HEK293 (cell line): ENCODE data around the gene TRAF4.

Experiments
- CTCF ChIA-PET: fragments of 350-600 bp; formaldehyde crosslinking; extraction: SDS; loops from one replicate; lab custom pipeline; 2021; ENCODE audit warnings: antibody characterized with exemption; lab: Yijun Ruan, JAX
- POLR2A ChIA-PET: fragments of 300-600 bp; formaldehyde crosslinking; extraction: SDS; loops from one replicate; lab custom pipeline; 2020; ENCODE audit warnings: antibody characterized with exemption, inconsistent platforms; lab: Yijun Ruan, JAX
- H3K27ac ChIP-seq: fragments of 200-500 bp; sonication (Bioruptor generic); 2 replicates; pipeline ENCODE4 v1.5.1; 2014; ENCODE audit warnings: low read depth, low read length, control low read depth, inconsistent platforms; ENCODE audit errors: extremely low read depth
- H3K36me3 ChIP-seq, 2 experiments: fragments of 200-500 bp in 1 of 2; sonication (Bioruptor generic) in 1 of 2; 1 replicate in 1 of 2; 2 replicates in 1 of 2; pipeline ENCODE4 v1.5.1; 2014 to 2017; ENCODE audit warnings: inconsistent platforms in 2 of 2, low read length in 2 of 2; ENCODE audit not compliant: control insufficient read depth in 2 of 2, insufficient read depth in 1 of 2
- H3K4me1 ChIP-seq: fragments of 200-500 bp; sonication (Bioruptor generic); 2 replicates; pipeline ENCODE4 v1.5.1; 2014; ENCODE audit warnings: mild to moderate bottlenecking, low read length, inconsistent platforms; ENCODE audit not compliant: control insufficient read depth, insufficient read depth
- H3K4me3 ChIP-seq: 2 replicates; pipeline ENCODE4 v1.5.1; 2011; ENCODE audit warnings: low read depth, mild to moderate bottlenecking, control low read depth, low read length, moderate library complexity
- H3K9me3 ChIP-seq: fragments of 200-500 bp; sonication (Bioruptor generic); 2 replicates; pipeline ENCODE4 v1.5.1; 2014; ENCODE audit warnings: low read depth, low read length, inconsistent platforms; ENCODE audit not compliant: control insufficient read depth, insufficient read depth
- HIC1 ChIP-seq: fragments of 450-650 bp; formaldehyde crosslinking; IDR thresholded peaks from 2 replicates; pipeline ENCODE4 v1.5.1; 2016; ENCODE audit warnings: missing biosample characterization, missing genetic modification characterization
- IKZF3 ChIP-seq: fragments of 450-650 bp; IDR thresholded peaks from 2 replicates; pipeline ENCODE4 v1.5.0; 2018; ENCODE audit warnings: missing biosample characterization, mild to moderate bottlenecking, missing genetic modification characterization, moderate library complexity
- KLF10 ChIP-seq: fragments of 450-650 bp; IDR thresholded peaks from 2 replicates; pipeline ENCODE4 v1.5.1; 2018; ENCODE audit warnings: missing biosample characterization, mild to moderate bottlenecking, missing genetic modification characterization
- KLF9 ChIP-seq: fragments of 450-650 bp; formaldehyde crosslinking; IDR thresholded peaks from 2 replicates; pipeline ENCODE4 v1.5.1; 2016; ENCODE audit warnings: missing biosample characterization, missing genetic modification characterization, low read depth
- MZF1 ChIP-seq: fragments of 450-650 bp; formaldehyde crosslinking; IDR thresholded peaks from 2 replicates; pipeline ENCODE4 v1.5.1; 2017; ENCODE audit warnings: missing biosample characterization, missing genetic modification characterization, borderline replicate concordance
- SCRT2 ChIP-seq: fragments of 450-650 bp; formaldehyde crosslinking; IDR thresholded peaks from 2 replicates; pipeline ENCODE4 v1.5.1; 2016; ENCODE audit warnings: missing biosample characterization, missing genetic modification characterization
- ZEB2 ChIP-seq: fragments of 450-650 bp; formaldehyde crosslinking; IDR thresholded peaks from 2 replicates; pipeline ENCODE4 v1.5.1; 2016; ENCODE audit warnings: missing biosample characterization, missing genetic modification characterization
- ZNF121 ChIP-seq: fragments of 450-650 bp; formaldehyde crosslinking; IDR thresholded peaks from 2 replicates; pipeline ENCODE4 v1.5.1; 2016; ENCODE audit warnings: missing biosample characterization, missing genetic modification characterization
- ZNF248 ChIP-seq: fragments of 450-650 bp; formaldehyde crosslinking; IDR thresholded peaks from 2 replicates; pipeline ENCODE4 v1.5.1; 2017; ENCODE audit warnings: missing biosample characterization, missing genetic modification characterization
- ZNF341 ChIP-seq: fragments of 450-650 bp; formaldehyde crosslinking; IDR thresholded peaks from 2 replicates; pipeline ENCODE4; 2016; ENCODE audit warnings: low read depth, missing biosample characterization, missing genetic modification characterization
- ZNF350 ChIP-seq: fragments of 450-650 bp; formaldehyde crosslinking; IDR thresholded peaks from 2 replicates; pipeline ENCODE4 v1.5.0; 2017; ENCODE audit warnings: missing biosample characterization, mild to moderate bottlenecking, missing genetic modification characterization
- ZNF366 ChIP-seq: fragments of 450-650 bp; formaldehyde crosslinking; conservative IDR thresholded peaks from 2 replicates; pipeline ENCODE4 v1.5.1; 2016; ENCODE audit warnings: missing biosample characterization, missing genetic modification characterization
- ZNF391 ChIP-seq: fragments of 450-650 bp; formaldehyde crosslinking; IDR thresholded peaks from 2 replicates; pipeline ENCODE4 v1.5.1; 2016; ENCODE audit warnings: low read depth, missing biosample characterization, missing genetic modification characterization, borderline replicate concordance
- ZNF404 ChIP-seq: fragments of 450-650 bp; formaldehyde crosslinking; IDR thresholded peaks from 2 replicates; pipeline ENCODE4 v1.5.1; 2017; ENCODE audit warnings: missing biosample characterization, missing genetic modification characterization
- ZNF549 ChIP-seq: fragments of 450-650 bp; IDR thresholded peaks from 2 replicates; pipeline ENCODE4 v1.5.1; 2018; ENCODE audit warnings: missing biosample characterization, missing genetic modification characterization, mild to moderate bottlenecking, inconsistent platforms, moderate library complexity
- ZNF571 ChIP-seq: fragments of 450-650 bp; formaldehyde crosslinking; IDR thresholded peaks from 2 replicates; pipeline ENCODE4 v1.5.0; 2017; ENCODE audit warnings: missing biosample characterization, missing genetic modification characterization
- ZNF600 ChIP-seq: fragments of 450-650 bp; formaldehyde crosslinking; IDR thresholded peaks from 2 replicates; pipeline ENCODE4 v1.5.1; 2016; ENCODE audit warnings: missing biosample characterization, missing genetic modification characterization
- ZNF654 ChIP-seq: fragments of 450-650 bp; formaldehyde crosslinking; IDR thresholded peaks from 2 replicates; pipeline ENCODE4 v1.5.1; 2016; ENCODE audit warnings: low read depth, missing biosample characterization, missing genetic modification characterization
- ZNF660 ChIP-seq: fragments of 450-650 bp; IDR thresholded peaks from 2 replicates; pipeline ENCODE4 v1.5.1; 2018; ENCODE audit warnings: missing biosample characterization, mild to moderate bottlenecking, missing genetic modification characterization
- ZNF692 ChIP-seq: fragments of 450-650 bp; formaldehyde crosslinking; IDR thresholded peaks from 2 replicates; pipeline ENCODE4 v1.5.1; 2016; ENCODE audit warnings: missing biosample characterization, missing genetic modification characterization
- ZSCAN16 ChIP-seq: fragments of 450-650 bp; formaldehyde crosslinking; IDR thresholded peaks from 2 replicates; pipeline ENCODE4 v1.5.1; 2016; ENCODE audit warnings: missing biosample characterization, missing genetic modification characterization
- ZSCAN18 ChIP-seq: fragments of 450-650 bp; formaldehyde crosslinking; IDR thresholded peaks from 2 replicates; pipeline ENCODE4 v1.5.1; 2016; ENCODE audit warnings: missing biosample characterization, missing genetic modification characterization
- TF ChIP-seq, protein P1 (sequence below): sonication (generic); formaldehyde crosslinking; IDR thresholded peaks from 2 replicates; pipeline ENCODE4 v1.8.1; 2022; ENCODE audit warnings: mild to moderate bottlenecking, moderate library complexity, missing genetic modification reagents
- TF ChIP-seq, protein P2 (sequence below): fragments of 450-650 bp; formaldehyde crosslinking; IDR thresholded peaks from 2 replicates; pipeline ENCODE4 v1.5.1; 2016; ENCODE audit warnings: missing biosample characterization, missing genetic modification characterization

TRAF4 gene

GRCh38 chr17:28763804-28764266, 20.0 kb downstream of the TRAF4 start (continued):
- TF ChIP-seq KLF10 = peak; percentile 56
- TF ChIP-seq ZNF549 (tag by site-specific recombination) = no peak
- no peak for TF ChIP-seq ZNF341 (tag by site-specific recombination)
- no peak for TF ChIP-seq HIC1 (tag by site-specific recombination)
- no peak for TF ChIP-seq MZF1 (tag by site-specific recombination)
- TF ChIP-seq ZNF660 = peak; percentile 92
- 0 out of 2 replicates have a peak, but pooled peaks have one; percentile 23 for TF ChIP-seq ZEB2 (tag by site-specific recombination)
- no peak for TF ChIP-seq KLF9 (tag by site-specific recombination)
- TF ChIP-seq ZNF600 (tag by site-specific recombination) = peak; percentile 91
- TF ChIP-seq, protein P1, sequence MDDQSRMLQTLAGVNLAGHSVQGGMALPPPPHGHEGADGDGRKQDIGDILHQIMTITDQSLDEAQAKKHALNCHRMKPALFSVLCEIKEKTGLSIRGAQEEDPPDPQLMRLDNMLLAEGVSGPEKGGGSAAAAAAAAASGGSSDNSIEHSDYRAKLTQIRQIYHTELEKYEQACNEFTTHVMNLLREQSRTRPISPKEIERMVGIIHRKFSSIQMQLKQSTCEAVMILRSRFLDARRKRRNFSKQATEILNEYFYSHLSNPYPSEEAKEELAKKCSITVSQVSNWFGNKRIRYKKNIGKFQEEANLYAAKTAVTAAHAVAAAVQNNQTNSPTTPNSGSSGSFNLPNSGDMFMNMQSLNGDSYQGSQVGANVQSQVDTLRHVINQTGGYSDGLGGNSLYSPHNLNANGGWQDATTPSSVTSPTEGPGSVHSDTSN = no peak
- no peak for TF ChIP-seq IKZF3
- peak; percentile 65 for TF ChIP-seq ZNF654 (tag by site-specific recombination)
- TF ChIP-seq ZNF366 (tag by site-specific recombination) = no peak
- no peak for TF ChIP-seq ZNF121 (tag by site-specific recombination)
- peak; percentile 21; the same call in 1 of the 2 replicates for TF ChIP-seq ZNF391 (tag by site-specific recombination)
- TF ChIP-seq ZNF571 (tag by site-specific recombination) = no peak
- TF ChIP-seq, protein P2, sequence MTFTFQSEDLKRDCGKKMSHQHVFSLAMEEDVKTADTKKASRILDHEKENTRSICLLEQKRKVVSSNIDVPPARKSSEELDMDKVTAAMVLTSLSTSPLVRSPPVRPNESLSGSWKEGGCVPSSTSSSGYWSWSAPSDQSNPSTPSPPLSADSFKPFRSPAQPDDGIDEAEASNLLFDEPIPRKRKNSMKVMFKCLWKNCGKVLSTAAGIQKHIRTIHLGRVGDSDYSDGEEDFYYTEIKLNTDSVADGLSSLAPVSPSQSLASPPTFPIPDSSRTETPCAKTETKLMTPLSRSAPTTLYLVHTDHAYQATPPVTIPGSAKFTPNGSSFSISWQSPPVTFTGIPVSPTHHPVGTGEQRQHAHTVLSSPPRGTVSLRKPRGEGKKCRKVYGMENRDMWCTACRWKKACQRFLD (tag by site-specific recombination) = no peak

DNA sequence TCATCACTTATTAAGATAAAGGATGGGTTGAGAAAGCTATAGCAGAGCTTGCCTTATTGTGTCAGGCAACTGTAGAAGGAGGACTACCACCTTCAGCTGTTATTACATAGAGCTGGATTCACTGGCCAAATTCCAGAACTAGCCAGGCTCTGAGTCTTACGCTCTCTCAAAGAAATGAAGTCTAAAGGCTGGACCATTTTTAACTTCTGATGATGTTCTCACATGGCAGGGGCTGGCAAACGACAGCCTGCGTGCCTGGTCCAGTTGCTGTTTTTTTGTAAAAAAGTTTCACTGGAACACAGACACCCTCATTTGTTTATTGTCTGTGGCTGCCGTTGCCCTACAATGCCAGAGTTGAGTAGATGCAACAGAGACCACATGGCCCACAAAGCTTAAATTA, 21.2 kb downstream of the TRAF4 start:
- Histone ChIP-seq H3K27ac (no peak overlapping the region), H3K4me3 (no peak overlapping the region), H3K36me3 (peaks cover 17 to 44% of the 10 kb centered on the region in 2 experiments), H3K9me3 (no peaks in the 10 kb centered on the region), H3K4me1 (no peaks in the 10 kb centered on the region; the same call in 1 of the 2 replicates)
- TF ChIP-seq SCRT2 (no peak), ZNF404 (tag by site-specific recombination) (no peak), ZNF350 (tag by site-specific recombination) (no peak), ZNF692 (no peak), ZSCAN16 (tag by site-specific recombination) (no peak), ZSCAN18 (tag by site-specific recombination) (no peak), ZNF248 (no peak)
- ChIA-PET POLR2A (interaction anchor here (1.5 to 2.2 kb wide), 3 partner anchors 38 to 77 kb away, joined by 4 to 21 read pairs (median 21); partner anchors contain the start of genes FAM222B, NEK8 and TLCD1), CTCF (interaction anchor here (0.6 to 7.6 kb wide), 26 partner anchors 9 to 352 kb away, joined by 3 to 175 read pairs (median 14); partner anchors contain the start of genes DHRS13, FAM222B, FLOT2 and NEK8)
